Mononuclear cell (primary cell): ENCODE data around the gene DOCK9. TPM values are rescaled to one million over a fixed set of nuclear protein-coding genes. Genes with fewer than 3 reads are reported as not detected.

Experiments
- H3K27me3 ChIP-seq: 2 replicates; pipeline ENCODE4 v1.6.0; 2011; ENCODE audit warnings: low read length, control low read depth; ENCODE audit not compliant: insufficient read depth
- H3K4me1 ChIP-seq: 2 replicates; pipeline ENCODE4 v1.5.1; 2011; ENCODE audit warnings: mild to moderate bottlenecking, low read length, control low read depth; ENCODE audit not compliant: insufficient read depth
- H3K4me3 ChIP-seq: 2 replicates; pipeline ENCODE4 v1.5.1; 2011; ENCODE audit warnings: mild to moderate bottlenecking, low read length, moderate library complexity
- H3K9me3 ChIP-seq: 2 replicates; pipeline ENCODE4 v1.5.1; 2011; ENCODE audit warnings: low read depth, mild to moderate bottlenecking, control low read depth, low read length
- total RNA-seq: library from RNA; depleted of rRNA; stranded (reverse); fragments of >200 nt; gene quantifications from one replicate; pipeline ENCODE4 v1.2.3, GENCODE V29; 2012

DOCK9 gene
- total RNA-seq, 1 donor = 54.9 TPM

DNA sequence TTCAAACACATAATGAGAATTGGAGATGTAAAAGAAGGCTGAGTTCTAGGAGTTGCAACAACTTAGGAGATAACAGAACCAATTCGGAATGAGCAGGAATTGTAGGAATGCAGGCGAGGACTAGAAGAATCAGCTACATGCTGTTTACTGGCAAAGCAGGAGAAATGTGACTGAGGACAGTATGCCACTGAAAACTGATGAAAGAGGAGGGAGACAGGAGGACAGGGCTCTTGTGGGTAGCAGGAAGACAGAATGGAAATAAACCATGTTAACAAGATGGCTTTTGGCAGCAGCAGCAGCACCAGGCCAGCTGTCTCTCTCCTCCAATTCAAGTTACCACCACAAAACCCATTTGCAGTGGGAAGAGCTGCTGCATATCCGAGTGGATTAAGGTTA is 134.4 kb downstream of the DOCK9 start:
- no peaks in the 10 kb centered on the region for H3K9me3 ChIP-seq
- H3K4me1 ChIP-seq = no peaks in the 10 kb centered on the region

DNA sequence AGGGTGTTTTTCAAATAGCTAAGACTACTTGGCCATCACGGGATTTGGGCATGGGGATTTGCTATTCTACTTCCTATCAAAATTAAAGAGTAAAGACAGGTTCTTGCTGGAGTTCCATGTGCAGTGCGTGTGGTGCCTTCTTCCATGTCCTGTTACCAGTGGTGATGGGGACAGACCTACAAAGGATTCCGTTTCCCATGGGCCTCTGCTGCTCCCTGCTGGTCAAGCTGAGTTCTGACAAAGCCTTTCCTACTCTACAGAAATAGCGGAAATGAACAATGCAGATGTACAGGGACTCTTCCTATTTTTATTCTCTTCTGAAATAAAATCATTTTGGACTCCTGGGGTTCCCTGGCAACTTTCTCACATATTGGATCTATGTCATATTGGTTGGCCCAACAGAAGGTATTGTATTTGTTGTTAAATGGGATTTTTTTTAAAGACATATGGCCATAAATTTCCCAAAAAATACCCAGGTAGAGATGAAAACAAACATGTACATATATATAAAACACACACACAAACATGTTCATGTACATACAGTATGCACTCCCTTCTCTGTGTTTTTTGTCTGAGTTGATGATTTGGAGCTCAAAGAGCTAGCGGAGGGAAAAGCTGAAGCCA is 134.9 kb downstream of the DOCK9 start:
- no peaks in the 10 kb centered on the region for H3K9me3 ChIP-seq
- H3K4me3 ChIP-seq = no peak overlapping the region
- no peaks in the 10 kb centered on the region for H3K4me1 ChIP-seq
- H3K27me3 ChIP-seq = no peaks in the 10 kb centered on the region

More for the DNA sequence above, 134.4 kb downstream of the DOCK9 start:
- Histone ChIP-seq H3K4me3 (no peak overlapping the region), H3K27me3 (no peaks in the 10 kb centered on the region)

DNA sequence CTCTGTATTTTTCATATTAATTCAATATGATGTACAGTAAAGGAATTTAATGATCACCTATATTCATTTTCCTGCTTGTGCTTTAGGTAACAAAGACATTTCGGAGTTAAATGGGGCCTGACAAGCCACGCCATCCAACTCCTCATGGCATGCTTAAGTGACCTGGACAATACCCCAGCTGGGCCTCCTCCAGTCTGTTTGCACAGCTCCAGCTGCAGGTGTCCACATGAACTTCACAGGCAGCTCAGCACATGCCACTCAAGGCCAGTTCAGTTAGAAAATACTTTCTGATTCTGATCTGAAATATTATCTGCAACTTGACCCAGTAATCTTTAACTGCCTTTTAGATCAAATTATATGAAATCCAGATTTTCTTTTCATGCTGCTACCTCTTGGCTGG is 135.8 kb downstream of the DOCK9 start:
- H3K4me1 ChIP-seq = no peaks in the 10 kb centered on the region
- H3K4me3 ChIP-seq = no peak overlapping the region
- no peaks in the 10 kb centered on the region for H3K27me3 ChIP-seq
- no peaks in the 10 kb centered on the region for H3K9me3 ChIP-seq

DNA sequence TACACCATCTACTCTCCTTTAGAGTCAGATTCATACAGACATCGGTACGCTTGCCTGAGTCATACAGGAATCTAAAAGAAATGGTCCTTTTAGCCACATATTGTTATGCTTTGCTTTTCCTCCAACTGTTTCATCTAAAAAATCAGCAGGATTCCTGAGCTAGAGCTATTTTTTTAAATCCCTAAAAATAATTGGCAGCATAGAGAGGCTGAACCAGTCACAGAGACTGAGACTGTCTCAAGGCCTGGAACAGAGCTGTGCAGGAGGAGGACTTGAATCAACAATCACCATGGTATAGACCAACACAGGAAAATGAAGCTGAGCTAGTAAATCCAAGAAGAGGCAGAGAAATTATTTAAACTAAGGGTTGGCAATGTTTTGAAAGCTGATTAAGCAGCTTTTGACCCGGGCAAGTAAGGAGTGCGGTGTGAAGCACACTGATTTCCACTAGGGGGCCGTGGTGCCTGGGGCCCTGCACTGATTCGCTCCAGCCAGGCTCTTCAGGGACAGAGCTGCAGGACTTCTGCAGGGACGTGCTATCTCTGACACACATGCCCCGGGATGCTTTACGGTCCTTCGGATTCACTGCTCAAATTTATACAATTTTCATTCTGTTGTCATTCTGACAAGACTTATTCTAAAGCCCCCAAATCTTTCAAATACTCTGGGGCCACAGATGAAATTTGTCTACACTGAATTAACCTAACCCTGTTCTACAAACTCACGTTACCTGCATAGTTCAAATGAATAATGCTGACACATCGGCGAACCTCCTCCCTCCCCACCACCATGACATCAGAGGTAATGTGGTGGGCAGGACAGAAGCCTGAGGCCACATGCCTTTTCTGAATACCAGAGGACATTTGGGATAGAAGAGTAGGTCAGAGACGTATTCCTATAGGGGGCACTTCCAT is 137.8 kb downstream of the DOCK9 start:
- Histone ChIP-seq H3K4me3 (no peak overlapping the region), H3K27me3 (no peaks in the 10 kb centered on the region), H3K4me1 (no peaks in the 10 kb centered on the region), H3K9me3 (no peaks in the 10 kb centered on the region)

DNA sequence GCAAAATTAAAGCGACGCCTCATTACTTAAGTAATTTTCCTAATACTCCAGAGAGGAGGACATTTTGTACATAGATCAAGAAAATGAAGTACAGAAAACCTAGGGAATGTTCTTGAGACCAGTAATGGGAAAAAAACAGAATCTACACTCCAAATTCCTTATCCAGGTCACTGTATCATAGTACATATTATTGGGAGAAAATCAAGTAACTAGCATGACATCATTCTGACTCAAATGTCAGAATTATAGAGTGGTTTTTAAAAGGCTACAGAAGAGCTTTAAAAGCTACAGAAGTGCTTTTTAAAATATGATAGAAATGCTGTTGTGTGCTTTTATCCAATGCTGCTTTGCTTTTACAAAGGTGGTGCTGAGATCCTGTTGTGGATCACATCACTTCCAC is 139.1 kb downstream of the DOCK9 start:
- no peaks in the 10 kb centered on the region for H3K27me3 ChIP-seq
- H3K9me3 ChIP-seq = no peaks in the 10 kb centered on the region
- no peaks in the 10 kb centered on the region for H3K4me1 ChIP-seq
- H3K4me3 ChIP-seq = no peak overlapping the region

DNA sequence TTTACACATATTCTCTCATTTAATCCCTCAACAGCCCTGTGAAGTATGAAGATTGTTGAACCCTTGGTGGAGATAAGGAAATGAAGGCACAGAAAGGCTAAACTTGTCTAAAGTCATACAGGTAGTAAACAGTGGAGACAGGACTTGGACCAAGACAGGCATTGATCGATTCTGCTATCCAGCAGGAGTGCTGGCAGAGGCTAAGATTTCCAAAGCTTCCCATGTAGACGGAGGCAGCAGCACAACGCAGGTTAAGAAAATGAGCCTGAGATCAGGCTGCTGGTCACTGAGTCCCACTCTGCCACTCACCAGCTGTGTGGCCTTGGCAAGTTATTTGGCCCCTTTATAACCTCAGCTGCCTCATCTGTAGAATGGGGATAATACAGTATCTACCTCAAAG is 140.0 kb downstream of the DOCK9 start:
- H3K4me1 ChIP-seq = no peaks in the 10 kb centered on the region
- H3K27me3 ChIP-seq = no peaks in the 10 kb centered on the region
- H3K4me3 ChIP-seq = no peak overlapping the region
- no peaks in the 10 kb centered on the region for H3K9me3 ChIP-seq

DNA sequence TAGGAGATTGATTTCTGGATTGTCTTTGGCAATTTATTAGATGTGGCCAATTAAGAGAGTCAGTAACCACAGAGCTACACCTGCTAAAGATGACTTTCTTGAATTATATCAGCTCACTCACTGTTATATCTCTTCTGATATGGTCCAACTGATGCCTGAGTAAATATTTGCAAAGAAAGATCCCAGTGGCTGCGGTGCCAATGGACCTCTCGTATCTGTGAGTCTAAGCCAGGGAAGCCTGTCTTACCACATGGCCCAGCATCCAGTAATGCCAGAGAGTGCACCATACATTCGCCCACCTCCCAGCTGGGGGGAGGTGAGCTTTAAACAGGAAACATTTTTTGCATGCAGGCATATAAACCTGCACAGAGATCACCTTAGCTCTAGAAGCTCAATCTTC is 142.7 kb downstream of the DOCK9 start:
- Histone ChIP-seq H3K4me3 (no peak overlapping the region), H3K9me3 (no peaks in the 10 kb centered on the region), H3K4me1 (no peaks in the 10 kb centered on the region), H3K27me3 (no peaks in the 10 kb centered on the region)

DNA sequence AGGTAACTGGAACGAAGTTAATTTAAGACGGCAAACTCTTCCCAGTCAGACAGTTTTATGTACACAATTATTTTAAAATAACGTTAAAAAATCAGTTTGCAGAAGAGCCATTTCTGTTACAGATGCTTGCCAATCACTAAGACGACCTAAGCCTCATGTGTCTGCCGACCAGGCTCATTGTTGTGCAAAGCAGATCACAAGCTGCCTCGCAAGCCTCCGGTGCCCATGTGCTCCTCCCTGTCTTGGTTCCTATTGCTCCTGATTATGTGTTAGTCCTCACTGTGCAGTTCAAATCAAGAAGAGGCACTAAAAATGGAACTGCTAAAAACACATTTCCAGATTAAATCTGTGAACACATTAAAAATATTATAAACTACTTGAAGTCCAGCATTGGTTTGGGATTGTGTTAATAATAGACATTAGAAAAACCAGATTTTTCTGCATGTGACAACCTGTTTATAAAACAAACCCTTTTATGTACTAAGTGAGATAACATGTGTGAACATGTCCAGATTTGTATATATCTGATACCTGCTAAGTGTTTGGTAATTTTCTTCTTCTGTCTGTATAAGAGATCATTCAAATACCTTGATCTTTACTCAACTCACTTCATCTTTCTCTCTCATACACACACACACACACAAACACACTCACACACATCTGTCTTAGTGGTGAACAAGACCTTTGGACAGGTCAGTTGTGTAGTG is 143.5 kb downstream of the DOCK9 start:
- Histone ChIP-seq H3K4me1 (no peaks in the 10 kb centered on the region), H3K27me3 (no peaks in the 10 kb centered on the region), H3K9me3 (no peaks in the 10 kb centered on the region), H3K4me3 (no peak overlapping the region)

DNA sequence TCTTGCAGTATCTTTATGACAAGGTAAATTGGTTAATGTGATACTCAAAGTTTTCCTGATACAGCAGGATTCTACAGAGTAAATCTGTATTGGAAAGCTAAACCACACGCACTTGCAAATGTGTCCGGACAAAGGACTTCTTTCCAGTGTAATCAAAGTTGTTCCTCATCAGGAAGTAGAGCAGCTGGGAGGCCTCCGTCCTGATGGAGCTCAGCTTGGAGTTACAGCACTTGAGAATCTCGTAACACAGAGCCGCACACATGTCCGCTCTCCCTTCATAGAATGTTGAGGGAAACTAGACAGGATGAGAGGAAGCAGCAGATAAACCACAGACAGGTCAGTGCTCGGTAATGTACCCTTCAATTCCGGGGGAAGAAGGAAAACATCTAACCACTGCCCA is 146.6 kb downstream of the DOCK9 start:
- no peaks in the 10 kb centered on the region for H3K9me3 ChIP-seq

DNA sequence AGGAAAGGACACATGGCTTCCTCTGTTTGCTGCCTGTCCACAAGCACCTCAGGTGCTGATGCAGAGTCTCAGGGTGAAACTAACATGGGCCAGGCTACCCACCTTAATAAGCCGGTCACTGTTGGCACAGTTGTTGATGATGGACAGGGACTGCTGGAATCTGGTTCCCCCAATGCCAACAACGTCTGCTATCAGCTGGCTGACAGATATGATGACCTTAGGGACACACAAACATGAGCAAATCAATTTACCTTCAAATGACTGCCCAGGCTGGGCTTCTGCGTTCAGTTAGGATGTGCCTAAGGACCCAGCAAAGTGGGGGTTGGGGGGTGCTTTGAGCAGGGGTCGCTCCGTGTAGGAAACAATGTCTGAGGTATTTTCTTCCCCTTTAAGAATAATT is 148.3 kb downstream of the DOCK9 start:
- no peaks in the 10 kb centered on the region for H3K9me3 ChIP-seq
- no peak overlapping the region for H3K4me3 ChIP-seq
- H3K4me1 ChIP-seq = no peaks in the 10 kb centered on the region
- no peaks in the 10 kb centered on the region for H3K27me3 ChIP-seq

More for the DNA sequence above, 146.6 kb downstream of the DOCK9 start:
- H3K4me3 ChIP-seq = no peak overlapping the region
- no peaks in the 10 kb centered on the region for H3K27me3 ChIP-seq
- H3K4me1 ChIP-seq = no peaks in the 10 kb centered on the region

DNA sequence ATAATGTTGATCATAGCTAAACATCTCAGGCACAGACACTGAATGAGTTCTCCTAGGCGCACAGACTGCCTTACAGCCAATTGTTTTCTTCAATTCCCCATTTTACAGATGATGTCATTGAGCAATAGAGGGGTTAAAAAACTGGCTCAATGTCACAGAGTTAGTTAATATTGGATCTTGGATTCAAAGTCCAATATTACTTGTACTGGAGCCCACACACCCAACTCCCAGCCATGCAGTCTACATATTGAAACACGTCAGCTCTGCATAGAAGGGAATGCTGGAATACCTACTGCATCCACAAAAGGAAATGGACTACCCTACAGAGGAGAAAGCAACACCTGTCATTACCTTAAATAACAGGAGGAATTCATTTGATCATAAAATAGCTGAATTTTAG is 149.2 kb downstream of the DOCK9 start:
- H3K4me3 ChIP-seq = no peak overlapping the region
- H3K9me3 ChIP-seq = no peaks in the 10 kb centered on the region
- no peaks in the 10 kb centered on the region for H3K4me1 ChIP-seq
- H3K27me3 ChIP-seq = no peaks in the 10 kb centered on the region

DNA sequence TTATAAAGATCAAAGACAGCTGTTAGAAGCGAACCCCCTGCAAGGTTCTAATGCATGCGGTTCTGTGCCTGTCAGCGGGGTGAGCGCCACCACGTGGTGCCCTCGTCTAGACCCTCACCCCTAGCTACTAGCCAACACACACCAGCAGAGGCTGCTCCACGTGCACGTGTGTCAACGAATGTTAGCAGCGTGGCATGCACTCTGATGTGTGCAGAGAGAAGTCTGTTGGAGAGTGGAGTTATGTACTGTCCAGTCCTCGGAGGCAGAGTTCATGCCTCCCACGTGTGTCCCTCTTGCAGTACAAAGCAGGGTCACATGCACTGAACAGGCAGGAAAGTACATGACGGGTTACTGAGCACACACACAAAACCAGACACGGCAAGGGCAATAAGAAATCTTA is 150.4 kb downstream of the DOCK9 start:
- Histone ChIP-seq H3K4me3 (no peak overlapping the region), H3K4me1 (no peaks in the 10 kb centered on the region), H3K9me3 (no peaks in the 10 kb centered on the region), H3K27me3 (no peaks in the 10 kb centered on the region)

DNA sequence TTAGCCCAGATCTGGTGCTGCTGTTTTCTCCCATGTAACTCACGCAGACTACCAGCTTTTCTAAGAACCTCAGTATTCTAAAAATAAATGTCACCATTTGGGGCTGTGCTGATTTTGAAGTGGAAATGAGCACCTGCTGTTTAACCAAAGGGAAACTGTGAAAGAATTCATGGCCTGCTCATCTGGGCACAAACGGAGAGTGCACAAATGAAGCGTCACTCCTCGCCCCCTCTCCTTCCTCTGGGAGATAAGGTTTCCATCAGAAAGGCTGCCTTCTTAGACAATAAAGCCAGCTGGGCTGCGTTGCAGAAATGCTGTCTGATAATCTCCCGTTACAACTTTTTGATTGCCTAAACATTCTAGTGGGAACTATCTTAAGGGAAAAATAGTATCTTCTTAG is 151.7 kb downstream of the DOCK9 start:
- Histone ChIP-seq H3K4me3 (no peak overlapping the region), H3K4me1 (no peaks in the 10 kb centered on the region), H3K9me3 (no peaks in the 10 kb centered on the region), H3K27me3 (no peaks in the 10 kb centered on the region)

DNA sequence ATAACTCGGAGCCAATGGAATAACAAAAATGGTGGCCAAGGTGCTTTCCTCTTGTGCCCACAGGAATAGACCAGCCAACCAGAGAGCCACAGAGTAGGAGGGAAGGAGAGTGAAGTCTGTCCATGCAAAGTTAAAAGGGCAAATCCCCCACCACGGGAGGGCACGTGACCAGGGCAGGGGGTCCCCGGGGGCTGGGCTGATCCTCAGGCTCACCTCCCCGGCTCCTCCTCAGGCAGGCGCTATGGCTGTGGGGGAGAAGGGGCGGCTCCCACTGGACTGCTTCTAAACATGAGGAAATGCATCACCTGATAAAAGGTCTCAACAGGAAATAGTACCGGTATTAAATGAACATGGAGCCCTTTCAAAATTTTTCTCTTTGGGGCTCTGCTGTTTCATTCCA is 152.2 kb downstream of the DOCK9 start:
- H3K4me3 ChIP-seq = no peak overlapping the region
- H3K9me3 ChIP-seq = no peaks in the 10 kb centered on the region
- no peaks in the 10 kb centered on the region for H3K4me1 ChIP-seq

DNA sequence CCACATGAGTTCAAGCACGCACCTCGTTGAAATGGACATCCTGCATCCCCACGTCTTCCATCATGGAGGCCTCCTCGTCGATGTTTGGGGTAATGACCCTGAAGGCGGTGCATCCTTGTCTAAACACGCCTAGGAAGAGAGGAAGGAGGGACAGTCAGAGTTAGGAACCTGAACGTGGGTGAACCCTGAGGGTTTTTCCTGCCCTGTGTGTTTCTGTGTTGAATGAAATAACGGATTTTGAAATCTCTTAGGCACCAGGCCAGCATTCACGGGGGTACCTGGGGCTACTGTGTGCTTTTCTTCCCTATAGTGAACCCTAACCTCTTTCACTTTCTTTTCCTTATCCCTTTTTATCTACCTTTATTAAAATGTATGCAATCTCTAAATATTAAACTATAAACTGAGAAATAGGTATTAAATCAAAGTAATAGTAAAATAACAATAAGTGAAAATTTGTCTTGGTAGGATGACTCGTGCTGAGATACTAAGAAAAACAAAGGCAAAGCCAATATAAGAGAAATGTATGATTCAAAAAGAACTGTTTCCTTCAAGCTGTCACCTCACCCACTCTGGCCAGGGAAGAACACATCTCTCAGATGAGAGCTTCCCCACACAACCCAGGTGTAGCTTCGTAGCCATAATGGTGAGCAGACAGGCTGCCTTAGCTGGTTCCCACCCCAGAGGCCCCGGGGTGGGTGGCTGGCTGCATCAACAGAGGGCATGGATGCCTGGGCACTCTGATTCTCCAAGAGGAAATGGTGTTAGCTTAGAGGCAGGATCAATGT is 153.3 kb downstream of the DOCK9 start:
- no peaks in the 10 kb centered on the region for H3K9me3 ChIP-seq
- H3K27me3 ChIP-seq = no peaks in the 10 kb centered on the region
- H3K4me1 ChIP-seq = no peaks in the 10 kb centered on the region
- no peak overlapping the region for H3K4me3 ChIP-seq

More for the DNA sequence above, 152.2 kb downstream of the DOCK9 start:
- H3K27me3 ChIP-seq = no peaks in the 10 kb centered on the region
